ENCODE measurements around the gene FABP3. TPM values are rescaled to one million over a fixed set of nuclear protein-coding genes. Genes with fewer than 3 reads are reported as not detected.

Gene FABP3
- total RNA-seq, 1 experiment from 2014 or later, result 11.8 TPM

GRCh38 chr1:31372751-31373055 is 173 bp downstream of the FABP3 start:
- no peak for DNase-seq (ENCODE audit: low read depth)

GRCh38 chr1:31372051-31372450 is 825 bp downstream of the FABP3 start:
- no peak for DNase-seq (ENCODE audit: low read depth)

GRCh38 chr1:31371121-31371959 is 1.5 kb downstream of the FABP3 start:
- no peak for DNase-seq (ENCODE audit: low read depth)

GRCh38 chr1:31370565-31370964 is 2.3 kb downstream of the FABP3 start:
- DNase-seq (ENCODE audit: low read depth), result no peak

- DNase-seq (ENCODE audit: low read depth), result no peak
These were observed 2.9 kb downstream of the FABP3 start for GRCh38 chr1:31370021-31370420.

- DNase-seq (ENCODE audit: low read depth), result no peak
These were observed 4.2 kb downstream of the FABP3 start for GRCh38 chr1:31368611-31369107.

- DNase-seq (ENCODE audit: low read depth), result no peak
These were observed 6.1 kb downstream of the FABP3 start for GRCh38 chr1:31366796-31367195.

GRCh38 chr1:31364561-31365250 is 8.2 kb downstream of the FABP3 start:
- no peak for DNase-seq (ENCODE audit: low read depth)

GRCh38 chr1:31362032-31362431 is 10.8 kb downstream of the FABP3 start:
- no peak for DNase-seq (ENCODE audit: low read depth)

- no peak for DNase-seq (ENCODE audit: low read depth)
These were observed 11.3 kb downstream of the FABP3 start for GRCh38 chr1:31361607-31362006.

- no peak for DNase-seq (ENCODE audit: low read depth)
These were observed 16.4 kb downstream of the FABP3 start for GRCh38 chr1:31356427-31356826.

- DNase-seq (ENCODE audit: low read depth), result no peak
These were observed 18.6 kb downstream of the FABP3 start for GRCh38 chr1:31354283-31354682.

- no peak for DNase-seq (ENCODE audit: low read depth)
These were observed 24.4 kb downstream of the FABP3 start for GRCh38 chr1:31348449-31348848.

GRCh38 chr1:31346785-31347184 is 26.1 kb downstream of the FABP3 start:
- no peak for DNase-seq (ENCODE audit: low read depth)

- DNase-seq (ENCODE audit: low read depth), result no peak
These were observed 27.2 kb downstream of the FABP3 start for GRCh38 chr1:31345635-31346034.

- no peak for DNase-seq (ENCODE audit: low read depth)
These were observed 28.4 kb downstream of the FABP3 start for GRCh38 chr1:31344503-31344902.

GRCh38 chr1:31336687-31337467 is 36.0 kb downstream of the FABP3 start:
- no peak for DNase-seq (ENCODE audit: low read depth)

GRCh38 chr1:31335007-31335406 is 37.9 kb downstream of the FABP3 start:
- DNase-seq (ENCODE audit: low read depth), result peak; percentile 48

GRCh38 chr1:31327381-31327780 is 45.5 kb downstream of the FABP3 start:
- DNase-seq (ENCODE audit: low read depth), result peak; percentile 8

- DNase-seq (ENCODE audit: low read depth), result no peak
These were observed 46.4 kb downstream of the FABP3 start for GRCh38 chr1:31326461-31326860.

GRCh38 chr1:31324992-31325391 is 47.9 kb downstream of the FABP3 start:
- no peak for DNase-seq (ENCODE audit: low read depth)

GRCh38 chr1:31324093-31324492 is 48.8 kb downstream of the FABP3 start:
- no peak for DNase-seq (ENCODE audit: low read depth)
